Astrocyte (in vitro differentiated cells and primary cell): ENCODE data around the gene ZNF488. TPM values are rescaled to one million over a fixed set of nuclear protein-coding genes. Genes with fewer than 3 reads are reported as not detected.

Experiments
- DNase-seq: peaks from one replicate; pipeline ENCODE4 v3.0.0-alpha.2; 2010; ENCODE audit warnings: low read depth
- FAIRE-seq: peaks from 2 replicates; lab custom pipeline; 2011; peaks lifted over from hg19 to GRCh38; lab: Jason Lieb, UNC
- H2AFZ ChIP-seq: 2 replicates; pipeline ENCODE4 v1.6.0; 2012; ENCODE audit warnings: low read depth, low read length, inconsistent platforms
- H3K27ac ChIP-seq: 2 replicates; pipeline ENCODE4 v1.5.1; 2011; ENCODE audit warnings: low read depth, low read length, inconsistent platforms
- H3K27me3 ChIP-seq: 2 replicates; pipeline ENCODE4 v1.6.0; 2011; ENCODE audit warnings: low read length, inconsistent platforms; ENCODE audit not compliant: insufficient read depth
- H3K36me3 ChIP-seq: 2 replicates; pipeline ENCODE4 v1.5.1; 2011; ENCODE audit warnings: low read length, inconsistent platforms; ENCODE audit not compliant: insufficient read depth
- H3K4me1 ChIP-seq: 2 replicates; pipeline ENCODE4 v1.5.1; 2011; ENCODE audit warnings: low read length, inconsistent platforms; ENCODE audit not compliant: insufficient read depth
- H3K4me2 ChIP-seq: 2 replicates; pipeline ENCODE4 v1.6.0; 2012; ENCODE audit warnings: low read length, inconsistent platforms
- H3K4me3 ChIP-seq: 2 replicates; pipeline ENCODE4 v1.5.1; 2011; ENCODE audit warnings: low read depth, mild to moderate bottlenecking, low read length, inconsistent platforms; ENCODE audit not compliant: insufficient read depth
- H3K79me2 ChIP-seq: 2 replicates; pipeline ENCODE4 v1.6.0; 2012; ENCODE audit warnings: mild to moderate bottlenecking, low read length, inconsistent platforms; ENCODE audit not compliant: insufficient read depth
- H3K9ac ChIP-seq: 2 replicates; pipeline ENCODE4 v1.6.0; 2012; ENCODE audit warnings: mild to moderate bottlenecking, low read length, inconsistent platforms
- H3K9me3 ChIP-seq: 2 replicates; pipeline ENCODE4 v1.5.1; 2012; ENCODE audit warnings: low read depth, mild to moderate bottlenecking, low read length, inconsistent platforms; ENCODE audit not compliant: insufficient read depth
- H4K20me1 ChIP-seq: 2 replicates; pipeline ENCODE4 v1.6.0; 2012; ENCODE audit warnings: low read length, inconsistent platforms; ENCODE audit not compliant: insufficient read depth
- H3K27ac Mint-ChIP-seq: one replicate; pipeline ENCODE4 v1.8.0; 2021; ENCODE audit warnings: mild to moderate bottlenecking, mixed read lengths; ENCODE audit not compliant: unreplicated experiment
- H3K27me3 Mint-ChIP-seq: one replicate; pipeline ENCODE4 v1.8.0; 2021; ENCODE audit warnings: low read depth, mixed read lengths; ENCODE audit not compliant: unreplicated experiment
- H3K36me3 Mint-ChIP-seq: one replicate; pipeline ENCODE4 v1.8.0; 2021; ENCODE audit warnings: low read depth, mixed read lengths; ENCODE audit not compliant: unreplicated experiment
- H3K4me1 Mint-ChIP-seq: one replicate; pipeline ENCODE4 v1.8.0; 2021; ENCODE audit warnings: low read depth, mixed read lengths; ENCODE audit not compliant: unreplicated experiment
- H3K4me3 Mint-ChIP-seq: one replicate; pipeline ENCODE4 v1.8.0; 2021; ENCODE audit warnings: mild to moderate bottlenecking, moderate library complexity, mixed read lengths; ENCODE audit not compliant: unreplicated experiment
- H3K9me3 Mint-ChIP-seq: one replicate; pipeline ENCODE4 v1.8.0; 2021; ENCODE audit warnings: mild to moderate bottlenecking, mixed read lengths; ENCODE audit not compliant: unreplicated experiment
- EZH2 ChIP-seq: IDR thresholded peaks from 2 replicates; pipeline ENCODE4 v1.6.1; 2012; ENCODE audit warnings: mild to moderate bottlenecking, low read length, inconsistent platforms; ENCODE audit not compliant: insufficient read depth
- total RNA-seq: library from RNA; stranded (reverse); gene quantifications from 2 replicates; pipeline ENCODE4 v1.2.1, GENCODE V29; 2021
- TF ChIP-seq, protein P1 (sequence below): IDR thresholded peaks from 2 replicates; pipeline ENCODE4 v1.5.1; 2011; ENCODE audit warnings: low read depth, mild to moderate bottlenecking, inconsistent platforms, low read length, moderate library complexity; ENCODE audit not compliant: insufficient read depth

ZNF488 gene
- total RNA-seq, 1 donor from 2014 or later, result 1.4 TPM

DNA sequence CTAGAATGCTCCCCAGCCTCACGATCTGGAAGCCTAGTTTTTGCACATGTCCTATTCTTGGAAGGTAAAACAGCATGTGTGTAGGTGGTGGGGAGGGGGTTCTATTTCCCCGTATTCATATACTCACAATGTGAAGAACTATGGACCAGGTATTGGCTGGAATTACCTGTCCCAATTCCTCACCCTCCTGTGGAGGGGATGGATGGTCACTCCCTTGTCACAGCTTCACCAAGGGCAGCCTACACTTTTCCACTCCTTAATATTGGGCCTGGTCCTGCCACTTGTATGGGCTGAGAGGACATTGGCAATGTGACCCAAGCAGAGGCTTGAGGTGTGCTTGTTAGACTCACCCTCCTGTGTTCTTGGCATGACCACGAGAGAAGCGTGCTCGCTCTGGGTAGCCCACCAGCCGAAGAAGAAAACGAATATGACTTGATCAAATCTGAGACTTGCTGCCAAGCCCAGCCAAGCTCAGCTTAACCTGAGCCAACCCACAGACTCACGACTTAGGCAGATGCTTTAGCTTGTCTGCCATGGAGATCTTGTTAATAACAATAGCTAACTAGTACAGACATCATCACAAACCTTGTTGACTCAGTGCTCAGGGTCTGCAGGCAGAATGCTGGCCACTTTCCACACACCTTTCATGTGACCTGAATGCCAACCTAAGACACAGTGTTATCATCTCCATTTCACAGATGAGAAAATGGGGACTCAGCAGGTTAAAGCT lies 17.2 kb downstream of the ZNF488 start:
- no peak overlapping the region for H3K4me2 ChIP-seq
- Mint-ChIP-seq H3K9me3 (peaks cover 5% of the 10 kb centered on the region), H3K4me3 (no peak overlapping the region), H3K27me3 (peaks cover 43% of the 10 kb centered on the region), H3K4me1 (no peaks in the 10 kb centered on the region), H3K27ac (no peak overlapping the region), H3K36me3 (peaks cover 3% of the 10 kb centered on the region)
- H3K9ac ChIP-seq, result no peak overlapping the region
- no peak for DNase-seq
- H3K27me3 ChIP-seq, result no peaks in the 10 kb centered on the region
- H3K9me3 ChIP-seq, result no peaks in the 10 kb centered on the region
- no peak overlapping the region for H3K27ac ChIP-seq
- no peak for FAIRE-seq
- H4K20me1 ChIP-seq, result no peaks in the 10 kb centered on the region
- no peaks in the 10 kb centered on the region for H3K4me1 ChIP-seq
- TF ChIP-seq EZH2, result no peak
- TF ChIP-seq, protein P1, sequence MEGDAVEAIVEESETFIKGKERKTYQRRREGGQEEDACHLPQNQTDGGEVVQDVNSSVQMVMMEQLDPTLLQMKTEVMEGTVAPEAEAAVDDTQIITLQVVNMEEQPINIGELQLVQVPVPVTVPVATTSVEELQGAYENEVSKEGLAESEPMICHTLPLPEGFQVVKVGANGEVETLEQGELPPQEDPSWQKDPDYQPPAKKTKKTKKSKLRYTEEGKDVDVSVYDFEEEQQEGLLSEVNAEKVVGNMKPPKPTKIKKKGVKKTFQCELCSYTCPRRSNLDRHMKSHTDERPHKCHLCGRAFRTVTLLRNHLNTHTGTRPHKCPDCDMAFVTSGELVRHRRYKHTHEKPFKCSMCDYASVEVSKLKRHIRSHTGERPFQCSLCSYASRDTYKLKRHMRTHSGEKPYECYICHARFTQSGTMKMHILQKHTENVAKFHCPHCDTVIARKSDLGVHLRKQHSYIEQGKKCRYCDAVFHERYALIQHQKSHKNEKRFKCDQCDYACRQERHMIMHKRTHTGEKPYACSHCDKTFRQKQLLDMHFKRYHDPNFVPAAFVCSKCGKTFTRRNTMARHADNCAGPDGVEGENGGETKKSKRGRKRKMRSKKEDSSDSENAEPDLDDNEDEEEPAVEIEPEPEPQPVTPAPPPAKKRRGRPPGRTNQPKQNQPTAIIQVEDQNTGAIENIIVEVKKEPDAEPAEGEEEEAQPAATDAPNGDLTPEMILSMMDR, result no peak
- H3K36me3 ChIP-seq, result no peaks in the 10 kb centered on the region
- H2AFZ ChIP-seq, result no peak overlapping the region
- no peak overlapping the region for H3K4me3 ChIP-seq
- H3K79me2 ChIP-seq, result no peaks in the 10 kb centered on the region

DNA sequence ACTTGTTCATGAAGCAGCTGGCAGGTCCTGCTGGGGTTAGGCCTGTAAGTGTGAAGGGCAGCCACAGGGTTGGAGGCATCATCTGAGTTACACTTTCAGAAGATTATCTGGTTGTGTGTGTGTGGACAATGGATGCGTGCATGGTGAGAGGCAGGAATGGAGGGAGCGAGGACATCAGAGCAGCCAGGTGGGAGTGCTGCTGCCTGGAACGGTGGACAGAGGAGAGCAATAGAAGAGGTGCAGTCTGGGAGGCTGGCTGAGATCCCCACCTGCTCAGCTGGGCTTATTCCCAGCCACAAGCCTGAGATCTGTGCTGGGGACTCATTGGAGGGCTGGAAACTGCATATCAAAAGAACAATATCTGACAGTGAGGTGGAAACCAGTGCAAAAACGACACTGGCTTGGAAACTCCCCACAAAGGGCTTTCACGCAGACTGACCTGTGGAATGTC lies 17.9 kb downstream of the ZNF488 start:
- Histone ChIP-seq H3K27ac (no peak overlapping the region), H3K9ac (no peak overlapping the region), H3K27me3 (no peaks in the 10 kb centered on the region), H3K4me1 (no peaks in the 10 kb centered on the region), H3K79me2 (no peaks in the 10 kb centered on the region), H3K36me3 (no peaks in the 10 kb centered on the region), H4K20me1 (no peaks in the 10 kb centered on the region), H3K9me3 (no peaks in the 10 kb centered on the region), H3K4me3 (no peak overlapping the region), H2AFZ (no peak overlapping the region), H3K4me2 (no peak overlapping the region)
- FAIRE-seq (no peak), DNase-seq (no peak)
- Mint-ChIP-seq H3K4me3 (no peak overlapping the region), H3K27ac (no peak overlapping the region), H3K36me3 (peaks cover 3% of the 10 kb centered on the region), H3K4me1 (no peaks in the 10 kb centered on the region), H3K9me3 (peaks cover 5% of the 10 kb centered on the region), H3K27me3 (peaks cover 39% of the 10 kb centered on the region)
- TF ChIP-seq, protein P1, result no peak
- no peak for TF ChIP-seq EZH2

DNA sequence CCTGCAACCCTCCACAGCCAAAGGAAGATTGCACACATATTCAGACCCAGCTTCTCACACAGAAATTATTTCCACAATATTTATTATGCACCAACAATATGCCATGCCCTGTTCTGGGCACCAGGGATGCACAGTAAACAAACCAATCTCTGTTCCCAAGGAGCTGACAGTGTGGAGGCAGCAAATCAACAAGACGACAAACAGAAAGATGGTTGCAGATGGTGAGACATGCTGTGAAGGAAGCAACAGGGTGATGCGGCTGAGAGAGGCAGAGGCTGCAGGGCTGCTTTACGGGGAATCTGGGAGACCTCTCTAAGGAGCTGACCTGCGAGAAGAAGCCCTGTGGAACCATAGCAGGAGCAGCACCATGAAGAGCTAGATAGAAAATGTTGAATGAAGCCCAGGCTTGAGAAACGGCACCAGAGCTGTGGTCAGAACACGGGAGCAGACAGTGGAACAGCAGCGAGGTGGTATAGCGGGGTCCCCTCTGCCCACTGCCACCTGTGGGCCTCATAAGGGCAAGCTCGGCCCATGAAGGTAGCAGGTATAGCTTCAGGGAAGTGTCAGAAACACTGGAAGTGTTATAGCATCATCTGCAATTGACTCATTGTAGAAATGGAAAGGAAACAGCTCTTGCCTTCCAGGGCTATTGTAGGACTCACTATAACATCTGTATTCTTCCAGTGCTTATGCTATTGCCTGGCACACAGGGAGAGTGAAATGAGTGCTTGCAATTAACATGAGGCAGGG lies 18.5 kb downstream of the ZNF488 start:
- DNase-seq (no peak), FAIRE-seq (no peak)
- Histone ChIP-seq H3K27me3 (no peaks in the 10 kb centered on the region), H4K20me1 (no peaks in the 10 kb centered on the region), H2AFZ (no peak overlapping the region), H3K4me3 (no peak overlapping the region), H3K4me1 (no peaks in the 10 kb centered on the region), H3K36me3 (no peaks in the 10 kb centered on the region), H3K4me2 (no peak overlapping the region), H3K9ac (no peak overlapping the region), H3K27ac (no peak overlapping the region), H3K9me3 (no peaks in the 10 kb centered on the region), H3K79me2 (no peaks in the 10 kb centered on the region)
- no peak overlapping the region for H3K27ac Mint-ChIP-seq
- peaks cover 3% of the 10 kb centered on the region for H3K36me3 Mint-ChIP-seq
- no peaks in the 10 kb centered on the region for H3K4me1 Mint-ChIP-seq
- TF ChIP-seq EZH2, result no peak
- TF ChIP-seq, protein P1, result no peak
- no peak overlapping the region for H3K4me3 Mint-ChIP-seq
- peaks cover 39% of the 10 kb centered on the region for H3K27me3 Mint-ChIP-seq
- H3K9me3 Mint-ChIP-seq, result peaks cover 5% of the 10 kb centered on the region
